Epidermal melanocyte (primary cell): ENCODE data around the gene IFITM2.
"Not testable (repeated sequence)": the region's sequence is repeated elsewhere in the genome, so short reads cannot be mapped to it uniquely, and the experiment has no call there.

Experiments used
- DNase-seq: peaks from one replicate; pipeline ENCODE4 v3.0.0; 2011; ENCODE audit warnings: low spot score; ENCODE audit not compliant: insufficient read length

IFITM2 gene

DNA sequence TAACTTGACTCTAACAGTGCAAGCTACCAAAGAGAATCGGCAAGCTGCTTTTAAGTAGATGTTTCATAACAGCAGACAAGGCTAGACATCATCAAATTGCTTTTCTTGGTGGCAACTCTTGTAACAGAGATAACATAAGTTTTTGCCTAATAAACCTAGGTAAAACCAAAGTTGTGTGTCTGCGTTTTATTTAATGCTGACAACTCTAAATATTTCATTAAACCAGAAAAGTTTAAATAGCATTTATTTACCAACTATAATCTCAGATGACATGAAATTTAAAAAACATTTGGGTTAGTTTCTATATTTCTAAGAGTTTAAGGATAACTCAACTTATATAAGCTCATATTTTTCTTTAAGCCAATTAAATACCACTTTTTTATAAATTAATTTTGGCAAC is 32.3 kb downstream of the IFITM2 start:
- DNase-seq = no peak

DNA sequence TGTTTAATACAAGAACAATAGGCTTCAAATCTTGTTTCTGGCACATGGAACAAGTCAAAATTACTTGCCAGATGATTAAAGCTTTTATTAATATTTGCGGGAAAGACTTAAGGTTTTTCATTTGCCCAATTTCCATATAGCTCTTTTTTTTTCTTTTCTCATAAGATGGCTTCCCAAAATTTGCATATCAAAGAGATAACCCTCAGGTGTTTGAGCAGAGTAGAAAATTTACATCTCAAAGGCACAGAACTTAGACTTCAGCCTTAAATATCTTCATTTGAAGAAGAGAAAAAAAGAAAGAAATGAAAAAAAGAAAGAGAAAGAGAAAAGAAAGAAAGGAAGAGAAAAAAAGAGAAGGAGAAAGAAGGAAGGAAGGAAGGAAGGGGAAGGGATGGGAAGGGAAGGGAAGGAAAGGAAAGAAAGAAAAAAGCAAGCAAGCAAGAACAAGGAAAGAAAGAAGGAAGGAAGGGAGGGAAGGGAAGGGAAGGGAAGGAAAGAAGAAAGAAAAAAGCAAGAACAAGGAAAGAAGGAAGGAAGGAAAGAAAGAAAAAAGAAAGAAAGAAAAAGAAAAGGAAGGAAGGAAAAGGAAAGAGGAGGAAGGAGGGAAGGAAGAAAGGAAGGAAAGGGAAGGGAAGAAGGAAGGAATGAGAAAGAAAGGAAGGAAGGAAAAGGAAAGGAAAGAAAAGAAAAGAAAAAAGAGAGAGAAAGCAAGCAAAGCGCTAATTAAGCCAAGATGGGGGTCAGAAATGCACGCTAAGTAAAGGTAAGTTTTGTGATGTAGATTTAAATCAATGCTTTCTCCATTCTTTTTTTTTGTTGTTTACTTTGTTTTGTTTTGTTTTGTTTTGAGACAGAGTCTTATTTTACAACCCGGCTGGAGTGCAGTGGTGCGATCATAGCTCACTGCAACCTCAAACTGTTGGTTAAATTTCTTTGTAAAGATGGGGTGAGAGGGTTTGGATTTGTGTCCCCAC is 33.2 kb downstream of the IFITM2 start:
- no peak for DNase-seq

DNA sequence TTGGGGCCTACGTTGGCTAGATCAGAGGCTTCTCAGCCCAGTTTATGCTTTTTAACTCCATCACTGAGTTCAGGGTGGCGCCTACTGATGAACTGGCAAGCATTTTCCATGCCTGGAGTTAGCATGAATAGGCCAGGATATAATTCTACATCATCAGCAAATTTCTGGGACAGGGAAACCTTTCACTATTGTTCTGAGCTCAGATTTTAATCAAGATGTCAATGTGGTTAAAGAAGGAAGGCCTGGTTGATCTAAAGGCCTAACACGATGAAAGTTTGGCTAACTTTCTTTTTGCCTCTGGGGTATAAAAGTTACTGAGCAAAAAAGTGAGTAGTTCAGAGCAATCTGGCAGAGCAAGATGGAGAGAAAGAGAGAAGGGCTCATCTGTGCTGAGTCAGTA is 34.7 kb downstream of the IFITM2 start:
- DNase-seq = peak; percentile 80

GRCh38 chr11:344836-345578 is 37.4 kb downstream of the IFITM2 start:
- DNase-seq = no peak

DNA sequence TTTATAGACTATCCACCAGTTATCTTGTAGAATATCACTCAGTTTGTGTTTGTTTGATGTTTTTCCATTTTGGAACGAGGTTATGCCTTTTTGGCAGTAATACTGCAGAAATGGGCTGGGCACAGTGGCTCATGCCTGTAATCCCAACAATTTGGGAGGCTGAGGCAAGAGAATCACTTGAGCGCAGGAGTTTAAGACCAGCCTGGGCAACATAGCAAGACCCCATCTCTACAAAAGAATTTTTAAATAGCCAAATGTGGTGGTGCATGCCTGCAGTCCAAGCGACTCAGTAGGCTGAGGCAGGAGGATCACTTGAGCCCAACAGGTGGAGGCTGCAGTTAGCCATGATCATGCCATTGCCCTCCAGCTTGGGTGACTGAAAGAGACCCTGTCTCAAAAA is 38.9 kb downstream of the IFITM2 start:
- DNase-seq = no peak

GRCh38 chr11:349270-349954 is 41.8 kb downstream of the IFITM2 start:
- DNase-seq = not testable (repeated sequence)

GRCh38 chr11:350033-350722 is 42.6 kb downstream of the IFITM2 start:
- not testable (repeated sequence) for DNase-seq

DNA sequence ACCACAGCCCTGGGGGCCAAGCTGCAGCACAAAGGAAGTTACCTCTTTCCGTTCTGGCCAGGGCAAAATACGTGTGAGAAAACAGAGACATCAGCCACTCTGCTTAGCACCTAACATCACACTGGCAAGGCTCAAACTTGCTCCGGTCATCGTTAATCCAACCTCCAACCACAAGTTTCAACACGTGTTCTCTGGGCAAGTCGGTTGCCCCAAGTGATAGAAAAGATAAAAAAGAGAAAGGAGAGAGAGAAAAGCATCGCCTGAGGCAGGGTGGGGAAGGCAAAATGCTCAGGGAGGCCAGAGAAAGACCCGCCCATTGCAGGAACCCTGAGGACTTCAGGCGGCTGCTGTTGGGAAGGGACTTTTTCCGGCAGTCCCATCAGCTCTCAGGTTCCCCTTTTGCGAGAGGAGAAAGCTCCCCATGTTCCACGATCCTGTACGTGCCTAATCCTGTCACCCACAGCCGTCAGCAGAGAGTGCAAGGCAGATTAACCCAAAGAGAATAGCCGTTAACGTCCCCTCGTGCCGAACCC is 43.2 kb downstream of the IFITM2 start:
- no peak for DNase-seq

DNA sequence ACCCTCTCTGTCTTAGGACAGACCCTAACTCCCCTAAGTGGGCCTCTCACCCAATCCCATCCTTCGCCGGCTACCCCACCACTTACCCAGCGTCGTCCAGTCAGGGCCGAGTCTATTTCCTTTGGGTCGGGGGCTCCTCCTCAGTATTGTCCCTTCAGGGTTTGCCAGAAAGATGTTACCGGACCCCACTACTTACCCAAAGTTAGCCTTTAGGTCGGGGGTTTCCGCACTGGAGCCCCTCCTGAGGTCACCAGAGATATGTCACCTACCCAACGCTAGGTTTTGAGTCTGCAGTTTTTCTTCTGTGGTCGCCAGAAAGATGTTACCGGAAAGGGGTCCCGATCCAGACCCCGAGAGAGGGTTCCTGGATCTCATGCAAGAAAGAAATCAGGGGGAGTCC is 43.8 kb downstream of the IFITM2 start:
- no peak for DNase-seq

DNA sequence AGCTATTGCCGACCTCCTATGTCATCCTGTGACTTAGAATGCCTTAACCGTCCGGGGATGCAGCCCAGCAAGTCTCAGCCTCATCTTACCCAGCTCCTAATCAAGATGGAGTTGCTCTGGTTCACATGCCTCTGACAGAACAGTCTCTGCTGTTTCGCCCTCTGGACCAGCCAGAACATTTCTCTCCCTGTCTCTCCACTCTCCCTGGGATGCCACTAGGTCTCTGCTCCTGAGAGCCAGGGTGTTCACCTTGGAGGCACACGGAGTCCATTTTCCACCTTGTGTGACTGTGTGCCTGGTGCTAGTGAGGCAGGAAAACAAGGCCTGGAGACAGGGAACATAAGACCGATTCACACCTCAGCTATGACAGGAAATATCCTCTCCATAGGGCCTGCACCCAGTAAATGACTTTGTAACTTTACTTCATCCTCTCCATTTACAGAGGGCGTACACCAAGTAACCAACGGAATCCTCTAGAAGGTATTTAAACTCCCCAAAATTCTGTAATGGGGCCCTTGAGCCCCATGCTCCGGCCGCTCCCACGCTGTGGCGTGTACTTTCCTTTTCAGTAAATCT is 44.9 kb downstream of the IFITM2 start:
- DNase-seq = no peak

DNA sequence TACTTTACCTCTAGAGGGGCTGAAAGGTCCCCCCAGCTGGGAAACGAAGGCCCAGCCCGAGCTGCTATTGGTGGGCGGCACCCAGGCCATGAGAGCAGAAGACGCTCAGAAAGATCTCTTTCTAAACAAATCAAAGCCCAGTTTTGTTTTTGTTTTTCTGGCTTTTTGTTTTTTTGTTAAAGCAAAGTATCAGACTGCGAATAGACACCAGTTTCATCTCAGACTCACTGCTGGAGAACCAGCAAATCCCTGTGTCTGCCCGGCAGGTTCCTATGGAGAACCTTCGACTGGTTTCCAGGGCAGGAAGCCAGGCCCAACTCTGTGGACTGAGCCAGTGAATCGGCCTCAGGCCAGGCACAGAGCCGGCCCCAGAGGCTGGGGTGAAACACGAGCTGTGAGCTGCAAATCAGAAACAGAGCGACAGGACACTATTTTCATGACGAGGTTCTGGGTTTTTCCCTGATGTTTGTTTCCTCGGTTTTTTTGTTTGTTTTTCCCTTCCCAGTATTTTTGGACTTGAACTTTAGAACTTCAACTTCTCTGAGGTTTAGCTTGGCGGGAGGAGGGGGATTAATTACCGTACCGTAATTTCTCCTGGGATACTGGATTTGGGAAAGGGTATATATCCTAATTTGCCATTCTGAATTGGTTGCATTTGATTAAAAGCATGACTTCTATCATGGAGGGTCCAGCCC is 45.7 kb downstream of the IFITM2 start:
- no peak for DNase-seq

DNA sequence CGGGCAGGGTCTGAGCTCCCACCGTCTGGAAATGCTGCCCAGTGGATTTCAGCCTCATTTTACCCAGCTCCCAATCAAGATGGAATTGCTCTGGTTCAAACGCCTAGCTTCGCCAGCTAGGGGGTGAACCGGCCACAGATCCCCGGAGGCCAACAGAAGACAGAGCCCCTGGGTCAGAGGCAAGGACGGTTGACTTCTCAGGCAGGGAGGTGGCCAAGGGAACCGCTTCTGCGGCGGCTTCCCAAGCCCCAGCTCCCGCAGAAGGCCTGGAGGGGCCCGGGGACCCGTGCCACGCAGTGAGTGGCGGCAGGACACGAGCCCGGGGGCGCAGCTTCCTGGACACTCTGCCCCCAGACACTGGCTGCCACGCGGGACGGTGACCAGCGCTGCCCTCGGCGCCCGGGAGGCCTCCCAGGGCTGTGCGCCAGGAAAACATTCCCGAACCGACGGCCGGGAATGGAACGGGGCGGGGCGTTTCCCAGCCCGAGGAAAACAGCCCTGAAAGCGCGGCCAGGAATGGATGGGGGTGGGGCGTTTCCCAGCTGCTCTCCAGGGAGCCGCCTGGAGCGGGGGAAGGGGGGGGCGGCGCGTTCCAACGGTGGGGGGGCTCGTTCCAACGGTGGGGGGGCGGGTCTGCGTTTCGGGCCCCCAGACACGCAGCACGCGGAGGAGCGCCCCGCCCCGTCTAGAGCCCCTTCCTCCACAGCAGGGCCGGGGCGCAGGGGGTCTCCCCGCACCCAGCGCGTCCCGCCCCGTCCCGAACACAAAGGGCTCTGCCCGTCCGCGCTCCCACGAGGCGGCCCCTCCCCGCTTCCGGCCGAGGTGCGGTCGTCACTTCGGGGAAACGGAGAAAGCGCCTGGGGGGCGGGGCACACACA is 48.2 kb downstream of the IFITM2 start:
- DNase-seq = peak; percentile 94

GRCh38 chr11:356610-357009 is 49.0 kb downstream of the IFITM2 start:
- DNase-seq = no peak

DNA sequence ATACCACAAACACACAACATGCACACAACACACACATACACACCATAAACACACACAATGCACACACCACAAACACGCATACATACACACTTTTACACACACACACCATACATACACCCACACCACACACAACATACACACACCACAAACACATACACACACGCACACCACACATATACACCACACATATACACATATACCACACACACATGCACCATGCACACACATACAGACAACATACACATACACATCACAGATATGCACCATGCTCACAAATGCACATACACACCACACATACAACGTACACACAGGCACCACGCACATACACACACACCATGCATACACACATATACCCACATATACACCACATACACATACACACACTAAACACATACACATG is 50.0 kb downstream of the IFITM2 start:
- DNase-seq = no peak

- no peak for DNase-seq
These were observed 50.6 kb downstream of the IFITM2 start for GRCh38 chr11:358129-358800.
